Vagina (tissue), 2 donors: Measurements from ENCODE around the gene HOXB1.

ENCODE experiments used
- POLR2A ChIP-seq, 2 donors: fragments of 450-650 bp; IDR thresholded peaks; one replicate each; pipeline ENCODE4 v1.6.1; 2017; ENCODE audit warnings: antibody characterized with exemption in 2 of 2, mild to moderate bottlenecking in 2 of 2, moderate library complexity in 2 of 2
- TF ChIP-seq, protein P1 (sequence below), 3 experiments: fragments of 450-650 bp in 2 of 3; fragments of 200-600 bp in 1 of 3; sonication (generic) in 1 of 3; IDR thresholded peaks; one replicate each; pipeline ENCODE4 v1.5.1; 2017 to 2019; ENCODE audit warnings: antibody characterized with exemption in 3 of 3, mild to moderate bottlenecking in 2 of 3, moderate library complexity in 2 of 3

DNA sequence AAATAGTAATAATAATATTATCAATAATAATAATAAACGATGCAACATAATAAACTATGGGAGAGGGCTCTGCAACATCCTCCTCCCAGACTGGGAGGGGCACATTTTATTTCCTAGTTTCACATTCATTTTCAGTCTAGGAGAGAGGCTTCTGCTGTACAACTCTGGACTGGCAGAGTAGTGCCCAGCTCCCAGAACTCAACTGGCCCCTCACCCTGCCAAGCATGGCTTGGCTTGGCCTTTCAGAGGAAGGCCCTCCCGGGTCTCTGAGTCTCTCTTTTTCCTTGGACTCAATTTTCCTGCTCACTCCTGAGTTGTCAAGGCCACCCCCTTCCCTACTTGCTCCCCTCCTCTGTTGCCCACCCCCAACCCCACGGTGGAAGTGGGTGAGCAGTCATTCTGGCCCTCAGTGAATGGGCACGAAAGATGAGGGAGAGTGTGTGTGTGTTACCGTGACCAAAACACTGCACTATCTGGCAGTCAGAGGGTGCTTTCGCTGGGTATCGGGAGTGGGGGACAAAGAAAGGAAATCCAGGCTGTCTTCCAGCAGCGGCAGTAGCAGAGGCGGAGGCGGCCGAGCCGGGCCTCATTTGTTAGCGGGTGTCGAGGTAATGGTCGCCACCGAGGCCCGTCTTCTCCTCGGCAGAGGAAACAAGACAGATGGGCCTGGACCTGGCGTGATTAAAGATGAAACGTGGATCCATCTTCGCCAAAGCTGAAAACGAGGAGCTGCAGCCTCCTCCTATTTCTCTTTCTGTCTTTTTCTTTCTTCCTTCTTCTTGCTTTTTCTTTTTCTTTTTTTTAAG is 45.1 kb upstream of the HOXB1 start:
- TF ChIP-seq, protein P1, sequence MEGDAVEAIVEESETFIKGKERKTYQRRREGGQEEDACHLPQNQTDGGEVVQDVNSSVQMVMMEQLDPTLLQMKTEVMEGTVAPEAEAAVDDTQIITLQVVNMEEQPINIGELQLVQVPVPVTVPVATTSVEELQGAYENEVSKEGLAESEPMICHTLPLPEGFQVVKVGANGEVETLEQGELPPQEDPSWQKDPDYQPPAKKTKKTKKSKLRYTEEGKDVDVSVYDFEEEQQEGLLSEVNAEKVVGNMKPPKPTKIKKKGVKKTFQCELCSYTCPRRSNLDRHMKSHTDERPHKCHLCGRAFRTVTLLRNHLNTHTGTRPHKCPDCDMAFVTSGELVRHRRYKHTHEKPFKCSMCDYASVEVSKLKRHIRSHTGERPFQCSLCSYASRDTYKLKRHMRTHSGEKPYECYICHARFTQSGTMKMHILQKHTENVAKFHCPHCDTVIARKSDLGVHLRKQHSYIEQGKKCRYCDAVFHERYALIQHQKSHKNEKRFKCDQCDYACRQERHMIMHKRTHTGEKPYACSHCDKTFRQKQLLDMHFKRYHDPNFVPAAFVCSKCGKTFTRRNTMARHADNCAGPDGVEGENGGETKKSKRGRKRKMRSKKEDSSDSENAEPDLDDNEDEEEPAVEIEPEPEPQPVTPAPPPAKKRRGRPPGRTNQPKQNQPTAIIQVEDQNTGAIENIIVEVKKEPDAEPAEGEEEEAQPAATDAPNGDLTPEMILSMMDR (IDR thresholded peaks at IDR 0.05), result no peak
- no peak for TF ChIP-seq POLR2A (IDR thresholded peaks at IDR 0.05)
